Urothelium cell line (cell line): ENCODE measurements around the gene FSTL4.
A peak's percentile ranks its signal among the peaks of the same experiment; 100 is the strongest.

Source experiments
- DNase-seq: peaks from one replicate; pipeline ENCODE4 v3.0.0; 2011; ENCODE audit warnings: low spot score, mixed read lengths
- FAIRE-seq: peaks from 2 replicates; lab custom pipeline; 2011; peaks lifted over from hg19 to GRCh38; lab: Jason Lieb, UNC

FSTL4 gene

GRCh38 chr5:133483406-133484090 lies 128.8 kb downstream of the FSTL4 start:
- no peak for DNase-seq
- no peak for FAIRE-seq

GRCh38 chr5:133482028-133482427 lies 130.3 kb downstream of the FSTL4 start:
- DNase-seq, result no peak
- no peak for FAIRE-seq

- DNase-seq, result no peak
- FAIRE-seq, result peak; percentile 50
Measured at GRCh38 chr5:133480866-133481265, 131.5 kb downstream of the FSTL4 start.

- peak; percentile 32 for FAIRE-seq
- DNase-seq, result no peak
Measured at GRCh38 chr5:133480366-133480765, 132.0 kb downstream of the FSTL4 start.

GRCh38 chr5:133478199-133478985 lies 133.9 kb downstream of the FSTL4 start:
- FAIRE-seq, result no peak
- no peak for DNase-seq

DNA sequence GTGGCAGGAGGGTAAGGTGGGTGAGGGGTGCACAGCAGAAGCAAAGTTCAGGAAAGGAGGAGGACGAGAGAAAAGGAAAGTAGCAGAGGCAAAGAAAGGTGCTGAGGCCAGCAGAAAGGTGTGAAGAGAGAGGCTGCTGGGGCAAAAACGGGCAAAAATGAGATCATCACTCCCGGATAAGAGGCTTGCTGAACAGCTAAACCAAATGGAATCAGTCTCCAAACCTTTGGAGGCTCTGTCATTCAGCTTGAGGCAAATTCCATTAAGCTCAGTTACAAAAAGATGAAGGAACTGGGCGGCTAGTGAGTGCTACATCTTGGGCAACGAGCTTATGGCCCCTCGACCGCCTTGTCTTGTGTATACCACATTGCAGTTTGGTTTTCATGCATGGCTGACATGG lies 136.4 kb downstream of the FSTL4 start:
- DNase-seq, result no peak
- FAIRE-seq, result no peak

DNA sequence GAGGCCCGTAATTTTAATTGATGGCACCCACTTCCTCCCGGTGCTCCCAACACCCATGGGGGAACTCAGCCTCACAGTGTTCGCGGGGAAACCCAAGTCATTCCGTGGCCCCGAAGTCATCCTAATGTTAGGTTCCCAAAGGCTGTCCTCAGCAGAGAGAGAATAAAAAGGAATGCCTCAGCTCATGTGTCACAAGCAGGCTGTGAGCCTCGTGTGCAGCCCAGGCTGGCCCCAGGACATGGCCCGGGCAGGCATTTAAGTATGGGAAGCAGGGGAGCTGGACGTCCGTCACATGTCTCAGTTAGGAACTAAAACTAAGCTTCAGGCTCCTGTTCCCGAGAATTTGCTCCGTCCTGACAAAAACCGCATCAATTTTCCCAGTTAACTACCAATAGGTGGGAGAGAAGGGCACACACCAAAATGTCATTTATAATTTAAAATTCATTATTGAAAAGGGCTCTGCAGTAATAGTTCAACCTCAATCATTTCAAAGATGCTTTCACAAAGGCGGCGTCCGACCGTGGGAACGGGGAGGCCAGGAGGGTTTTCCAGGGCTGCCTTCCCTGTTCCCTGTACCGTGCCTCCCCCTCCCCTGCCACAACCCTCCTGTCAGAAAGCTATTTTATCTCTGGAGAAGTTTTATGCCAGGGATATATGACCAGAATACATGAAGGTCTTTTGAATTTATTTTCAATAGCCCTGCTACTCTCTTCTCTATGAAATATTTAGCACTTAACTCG lies 137.3 kb downstream of the FSTL4 start:
- DNase-seq, result no peak
- FAIRE-seq, result no peak

- FAIRE-seq (no peak), DNase-seq (no peak)
Measured at GRCh38 chr5:133473291-133473690, 139.1 kb downstream of the FSTL4 start.

DNA sequence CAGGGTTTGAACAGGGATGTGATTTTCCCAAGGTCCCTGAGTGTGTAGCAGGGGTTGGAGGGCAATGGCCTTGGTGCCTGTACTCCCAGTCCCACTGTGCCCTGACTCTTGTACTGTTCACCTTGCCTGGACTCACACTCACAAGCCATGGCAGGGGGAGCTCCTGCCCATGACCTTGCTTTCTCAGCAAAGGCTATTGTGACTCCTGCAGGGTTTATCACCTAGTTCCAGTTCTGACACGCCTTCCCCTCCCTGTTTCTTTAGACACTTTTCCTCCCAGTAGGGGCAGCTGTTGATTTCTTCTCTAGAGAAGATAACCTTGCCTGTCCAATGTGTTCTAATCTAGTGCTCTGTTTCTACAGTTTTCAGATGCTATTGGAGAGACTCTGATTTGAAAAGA lies 139.5 kb downstream of the FSTL4 start:
- DNase-seq, result no peak
- FAIRE-seq, result no peak

- FAIRE-seq, result no peak
Measured at GRCh38 chr5:133471699-133472098, 140.6 kb downstream of the FSTL4 start.

GRCh38 chr5:133470841-133471240 lies 141.5 kb downstream of the FSTL4 start:
- FAIRE-seq (no peak), DNase-seq (no peak)

More at GRCh38 chr5:133471699-133472098, 140.6 kb downstream of the FSTL4 start:
- DNase-seq, result no peak

- DNase-seq, result no peak
- no peak for FAIRE-seq
Measured at GRCh38 chr5:133469846-133470245, 142.5 kb downstream of the FSTL4 start.

DNA sequence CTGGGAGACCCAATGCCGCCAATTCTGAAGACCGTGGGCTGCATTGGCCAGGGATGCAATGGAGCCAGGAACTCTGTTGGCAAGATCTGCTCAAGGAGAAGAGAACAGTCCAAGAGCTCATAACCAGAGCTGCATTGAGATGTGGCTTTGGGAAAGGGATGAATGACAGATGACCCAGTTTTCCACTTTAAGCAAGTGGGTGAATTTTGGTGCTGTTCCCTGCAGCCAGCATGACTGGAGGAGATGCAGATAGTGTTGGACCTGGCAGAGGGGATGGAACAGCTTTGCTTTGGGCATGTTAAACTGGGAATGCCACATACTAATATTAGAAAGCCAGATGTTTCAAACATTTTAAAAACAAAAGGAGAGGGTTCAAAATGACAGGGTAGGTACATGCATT lies 143.1 kb downstream of the FSTL4 start:
- DNase-seq (no peak), FAIRE-seq (no peak)

GRCh38 chr5:133468596-133468995 lies 143.7 kb downstream of the FSTL4 start:
- FAIRE-seq, result peak; percentile 9
- DNase-seq, result no peak

DNA sequence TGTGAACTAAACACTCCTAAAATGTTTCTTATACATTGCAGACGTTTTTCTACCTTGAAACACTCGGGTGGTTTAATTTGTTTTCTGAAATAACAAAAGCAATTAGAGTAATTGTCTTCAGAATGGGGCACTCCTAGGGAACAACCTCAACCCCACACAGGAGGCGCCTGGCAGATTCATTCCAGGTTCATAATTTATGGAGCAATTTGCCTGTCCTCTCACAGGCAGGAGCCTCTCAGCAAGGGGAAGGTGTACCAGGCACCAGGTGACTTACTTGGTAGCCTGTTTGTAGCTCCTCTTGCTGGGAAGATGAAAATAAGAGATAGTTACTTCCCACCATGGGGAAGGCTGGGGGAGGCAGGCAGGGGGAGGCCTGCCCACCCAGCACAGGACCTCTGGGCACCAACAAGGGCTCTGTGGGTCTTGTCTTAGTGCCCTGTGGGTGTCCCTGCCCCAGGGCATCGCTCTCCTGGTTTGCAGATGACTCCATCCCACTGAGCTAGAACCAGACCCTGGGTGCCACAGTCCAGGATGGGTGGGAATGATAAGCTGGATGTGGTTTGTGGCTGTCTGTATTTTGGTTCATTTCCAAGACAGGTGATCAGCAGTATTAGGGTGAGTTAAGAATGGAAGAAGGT lies 144.4 kb downstream of the FSTL4 start:
- FAIRE-seq, result peak; percentile 30
- no peak for DNase-seq

- no peak for DNase-seq
- FAIRE-seq, result no peak
Measured at GRCh38 chr5:133467335-133467779, 145.0 kb downstream of the FSTL4 start.

DNA sequence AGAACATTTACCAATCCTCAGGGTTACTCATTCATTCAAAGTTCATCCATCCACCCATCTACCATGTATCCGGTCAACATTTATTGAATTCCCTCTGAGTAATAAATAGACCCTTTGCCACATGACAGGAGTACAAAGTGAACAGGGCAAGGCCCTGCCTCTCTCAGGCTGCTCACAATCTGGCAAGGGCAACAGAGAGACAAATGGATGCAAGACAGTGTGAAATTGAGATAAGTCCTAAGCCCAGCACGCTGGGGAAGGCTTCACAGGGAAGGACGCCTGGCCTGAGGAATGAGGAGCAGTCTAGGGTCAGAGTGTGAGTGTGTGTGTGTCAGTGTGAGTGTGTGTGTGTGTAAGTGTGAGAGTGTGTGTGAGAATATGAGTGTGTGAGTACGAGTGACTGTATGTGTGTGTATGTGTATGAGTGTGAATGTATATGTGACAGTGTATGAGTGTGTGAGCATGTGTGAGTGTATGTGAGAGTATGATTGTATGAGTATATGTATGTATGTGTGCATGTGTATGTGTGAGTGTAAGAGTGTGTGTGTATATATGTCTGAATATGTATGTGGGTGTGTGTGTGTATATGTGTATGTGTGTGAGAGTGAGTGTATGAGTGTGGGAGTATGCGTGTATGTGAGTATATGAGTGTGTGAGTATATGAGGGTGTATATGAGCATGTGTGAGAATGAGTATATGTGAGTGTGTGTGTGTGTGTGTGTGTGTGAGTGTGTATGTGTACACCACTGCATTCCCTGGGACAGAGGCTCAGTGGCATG lies 145.6 kb downstream of the FSTL4 start:
- no peak for DNase-seq
- FAIRE-seq, result peak; percentile 99

DNA sequence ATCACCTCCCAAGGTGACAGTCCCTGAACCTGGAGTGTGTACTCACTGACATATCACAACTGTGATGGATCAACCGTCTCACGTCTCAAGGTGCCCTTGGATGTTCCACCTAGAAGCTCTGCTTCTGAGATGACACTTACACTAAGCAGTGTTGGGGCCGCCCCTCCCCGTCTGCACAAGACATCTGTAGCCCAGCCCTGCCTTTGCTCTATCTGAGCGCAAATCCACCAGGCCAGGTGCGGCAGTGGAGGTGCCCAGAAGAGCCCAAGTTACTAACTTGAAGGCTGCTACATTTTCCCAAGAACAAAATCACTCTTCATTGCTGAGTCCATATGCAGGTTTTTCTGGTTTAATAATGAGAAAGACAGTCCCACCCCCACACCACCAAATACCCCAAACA lies 148.3 kb downstream of the FSTL4 start:
- FAIRE-seq, result no peak
- DNase-seq, result no peak

- DNase-seq (no peak), FAIRE-seq (no peak)
Measured at GRCh38 chr5:133461796-133462516, 150.4 kb downstream of the FSTL4 start.
